Activated T-cell treated with anti-CD3 and anti-CD28 coated beads, Interleukin-2, amount 50 U/mL, for 1 hour (primary cell): Measurements from ENCODE around the gene RFC1.

Experiments
- DNase-seq: peaks from one replicate; pipeline ENCODE4 v3.0.0-alpha.2; 2020

The RFC1 gene

GRCh38 chr4:39349326-39349725 is 16.8 kb downstream of the RFC1 start:
- DNase-seq = no peak

- DNase-seq = no peak
Measured at GRCh38 chr4:39348371-39349315, 17.5 kb downstream of the RFC1 start.

GRCh38 chr4:39346856-39347519 is 19.2 kb downstream of the RFC1 start:
- DNase-seq = no peak

- no peak for DNase-seq
Measured at GRCh38 chr4:39342731-39343130, 23.4 kb downstream of the RFC1 start.

GRCh38 chr4:39341075-39341725 is 25.0 kb downstream of the RFC1 start:
- no peak for DNase-seq

GRCh38 chr4:39339968-39340367 is 26.2 kb downstream of the RFC1 start:
- no peak for DNase-seq

- no peak for DNase-seq
Measured at GRCh38 chr4:39337841-39338240, 28.3 kb downstream of the RFC1 start.

- no peak for DNase-seq
Measured at GRCh38 chr4:39335566-39335965, 30.6 kb downstream of the RFC1 start.

GRCh38 chr4:39331191-39331590 is 35.0 kb downstream of the RFC1 start:
- DNase-seq = no peak

GRCh38 chr4:39330353-39330752 is 35.8 kb downstream of the RFC1 start:
- DNase-seq = no peak

GRCh38 chr4:39326468-39326977 is 39.6 kb downstream of the RFC1 start:
- no peak for DNase-seq

GRCh38 chr4:39324897-39325613 is 41.1 kb downstream of the RFC1 start:
- DNase-seq = no peak

GRCh38 chr4:39324446-39324845 is 41.7 kb downstream of the RFC1 start:
- DNase-seq = no peak

- no peak for DNase-seq
Measured at GRCh38 chr4:39323821-39324220, 42.3 kb downstream of the RFC1 start.

GRCh38 chr4:39320381-39321115 is 45.6 kb downstream of the RFC1 start:
- DNase-seq = no peak

- DNase-seq = no peak
Measured at GRCh38 chr4:39319676-39320075, 46.5 kb downstream of the RFC1 start.

GRCh38 chr4:39312816-39313215 is 53.3 kb downstream of the RFC1 start:
- no peak for DNase-seq

- no peak for DNase-seq
Measured at GRCh38 chr4:39308611-39309010, 57.6 kb downstream of the RFC1 start.

- DNase-seq = no peak
Measured at GRCh38 chr4:39305912-39306677, 60.1 kb downstream of the RFC1 start.

GRCh38 chr4:39304651-39305050 is 61.5 kb downstream of the RFC1 start:
- DNase-seq = no peak

GRCh38 chr4:39303871-39304270 is 62.3 kb downstream of the RFC1 start:
- no peak for DNase-seq
